ENCODE results near the gene FAM3C.

FAM3C gene

DNA sequence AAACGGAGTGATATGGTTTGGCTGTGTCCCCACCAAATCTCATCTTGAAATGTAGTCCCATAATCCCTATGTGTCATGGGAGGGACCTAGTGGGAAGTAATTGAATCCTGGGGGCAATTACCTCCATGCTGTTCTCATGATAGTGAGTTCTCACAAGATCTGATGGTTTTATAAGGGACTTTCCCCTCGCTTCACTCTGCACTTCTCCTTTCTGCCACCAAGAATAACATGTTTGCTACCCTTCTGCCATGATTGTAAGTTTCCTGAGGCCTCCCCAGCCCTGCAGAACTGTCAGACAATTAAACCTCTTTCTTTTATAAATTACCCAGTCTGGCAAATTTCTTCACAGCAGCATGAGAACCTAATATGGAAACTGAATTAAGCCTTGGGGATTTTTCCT is 19.1 kb downstream of the FAM3C start:
- no peak for DNase-seq

DNA sequence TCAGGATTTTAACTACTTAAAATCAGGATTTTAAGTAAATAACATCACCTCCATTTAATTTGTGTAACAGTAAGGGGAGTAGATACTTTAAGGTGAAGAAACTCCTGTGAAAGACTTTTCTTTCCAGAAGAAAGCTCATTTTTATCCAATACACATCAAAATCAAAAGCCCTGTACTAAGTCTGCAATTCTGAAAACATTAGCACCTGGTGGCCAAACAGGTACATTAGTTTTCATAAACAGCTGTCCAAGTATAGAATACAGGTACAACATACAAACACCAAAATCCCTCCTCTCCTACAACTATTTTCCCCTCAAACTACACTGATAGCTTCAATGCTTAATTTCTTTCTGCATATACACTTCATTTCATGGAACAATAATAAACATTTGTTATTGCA is 22.9 kb downstream of the FAM3C start:
- no peak for DNase-seq

DNA sequence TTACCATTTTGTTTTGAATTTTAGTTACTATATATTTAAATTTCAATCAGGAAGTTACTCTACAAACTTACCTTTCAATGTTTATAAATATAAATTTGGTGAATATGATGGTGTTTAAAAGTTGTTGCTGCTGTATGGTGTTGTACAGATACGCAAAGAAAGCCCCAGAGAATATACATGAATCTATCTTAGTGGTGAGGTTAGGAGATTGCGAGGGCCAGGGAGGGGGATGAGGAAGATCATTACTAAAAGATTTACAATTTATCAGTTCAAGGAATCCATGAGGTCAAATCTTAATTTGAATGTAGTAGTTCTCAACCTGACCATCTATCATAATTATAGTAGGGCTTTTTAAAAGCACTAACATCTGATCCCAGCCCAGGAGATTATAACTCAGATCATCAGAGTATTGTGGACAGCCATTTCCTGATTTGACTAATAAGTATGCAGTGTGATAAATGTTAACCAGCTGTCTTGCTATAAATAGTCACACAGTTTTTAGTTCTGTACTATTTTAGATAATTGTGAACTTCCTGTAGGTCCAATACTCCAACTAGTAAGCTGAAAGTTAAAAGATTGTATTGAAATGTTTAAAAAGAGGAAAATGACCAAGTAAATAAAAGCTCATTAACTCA is 23.6 kb downstream of the FAM3C start:
- peak; percentile 14 for DNase-seq

DNA sequence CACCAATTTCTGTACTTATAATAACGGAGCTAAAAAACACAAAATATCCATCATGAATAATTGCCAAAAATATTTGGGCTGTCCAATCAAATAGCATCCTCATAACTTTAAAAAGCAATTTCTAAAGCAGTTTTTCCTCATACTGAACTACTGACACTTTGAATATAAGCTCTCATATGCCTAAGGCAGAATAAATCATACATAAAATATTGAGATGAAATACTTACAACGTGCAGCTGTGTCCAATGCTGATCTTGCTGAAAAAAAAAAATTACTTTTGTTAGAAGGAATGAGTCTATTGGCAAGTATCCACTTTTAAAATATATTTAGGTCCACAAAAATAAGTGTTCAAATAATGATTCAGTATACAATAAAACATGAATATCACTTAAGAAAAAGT is 24.2 kb downstream of the FAM3C start:
- no peak for DNase-seq

DNA sequence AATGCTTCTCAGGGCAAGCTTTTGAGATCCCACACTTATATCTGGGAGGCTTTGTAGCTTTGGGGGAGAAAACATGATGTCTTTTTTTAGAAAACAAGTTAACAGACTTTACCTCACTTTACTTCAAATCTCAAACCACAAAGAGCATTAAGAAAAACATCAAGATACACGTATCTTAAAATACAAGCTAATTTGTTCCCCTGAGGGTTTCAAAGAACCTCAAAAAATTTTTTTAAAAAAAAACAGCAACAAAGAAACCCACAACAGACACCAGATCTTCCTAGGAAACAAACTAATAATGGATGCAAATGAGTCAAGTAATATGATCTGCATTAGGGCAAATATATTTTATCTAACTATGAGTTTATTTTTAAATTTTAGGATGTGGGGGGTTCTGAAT is 24.7 kb downstream of the FAM3C start:
- no peak for DNase-seq

DNA sequence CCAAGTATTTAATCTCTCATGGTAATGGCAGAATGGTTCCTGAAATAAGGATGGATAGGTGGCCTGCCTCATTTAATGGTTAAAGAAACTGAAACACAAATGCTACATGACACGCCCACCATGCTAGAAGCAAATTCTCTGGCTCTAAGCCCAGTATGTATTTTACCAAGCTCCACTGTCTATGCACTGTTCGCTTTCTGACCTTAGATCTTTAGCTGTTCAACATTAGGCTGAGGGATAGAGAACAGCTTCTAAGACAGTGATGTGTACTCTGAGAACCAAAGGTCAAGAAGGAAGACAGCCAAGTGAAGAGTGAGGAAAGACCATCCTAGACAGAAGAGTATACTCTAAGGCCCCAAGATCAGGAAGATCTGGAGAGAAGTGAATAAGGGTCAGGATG is 26.6 kb downstream of the FAM3C start:
- DNase-seq: no peak

DNA sequence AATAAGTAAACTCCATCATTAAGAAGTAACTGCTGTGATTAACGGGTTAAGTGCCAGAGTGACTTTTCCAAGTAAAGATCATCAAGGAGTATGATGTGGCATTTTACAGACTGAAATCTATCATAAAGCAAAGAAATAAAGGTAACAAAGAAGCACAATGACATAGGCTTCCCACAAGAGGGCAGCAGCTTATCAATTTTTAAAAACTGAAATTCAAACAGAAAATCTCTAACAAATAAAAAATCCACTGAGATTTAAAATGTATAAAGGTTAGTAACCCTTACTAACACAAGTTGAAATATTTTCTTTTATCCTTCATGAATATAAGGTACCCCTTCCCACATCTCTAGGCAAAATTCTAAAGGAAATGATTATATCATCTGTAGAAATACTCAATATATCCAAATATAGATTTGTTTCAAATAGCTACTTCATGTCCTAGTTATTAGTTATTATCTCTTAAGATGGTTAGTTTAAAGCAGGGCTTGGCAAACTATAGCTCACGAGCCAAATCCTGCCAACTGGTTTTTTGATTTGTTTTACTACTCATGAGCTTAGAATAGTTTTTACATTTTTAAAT is 29.2 kb downstream of the FAM3C start:
- peak; percentile 59 for DNase-seq

DNA sequence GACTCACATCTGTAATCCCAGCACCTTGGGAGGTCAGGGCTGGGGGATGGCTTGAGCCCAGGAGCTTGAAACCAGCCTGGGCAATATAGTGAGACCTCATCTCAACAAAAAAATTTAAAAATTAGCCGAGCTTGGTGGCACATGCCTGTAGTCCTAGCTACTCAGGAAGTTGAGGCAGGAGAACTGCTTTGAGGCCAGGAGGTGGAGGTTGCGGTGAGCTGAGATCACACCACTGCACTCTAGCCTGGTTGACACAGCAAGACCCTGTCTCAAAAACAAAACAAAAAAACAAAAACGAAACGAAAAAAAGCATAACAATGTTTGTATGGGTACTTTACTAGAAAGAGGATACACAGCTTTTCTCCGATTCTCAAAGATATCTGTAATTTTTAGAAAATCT is 35.5 kb downstream of the FAM3C start:
- DNase-seq: no peak

DNA sequence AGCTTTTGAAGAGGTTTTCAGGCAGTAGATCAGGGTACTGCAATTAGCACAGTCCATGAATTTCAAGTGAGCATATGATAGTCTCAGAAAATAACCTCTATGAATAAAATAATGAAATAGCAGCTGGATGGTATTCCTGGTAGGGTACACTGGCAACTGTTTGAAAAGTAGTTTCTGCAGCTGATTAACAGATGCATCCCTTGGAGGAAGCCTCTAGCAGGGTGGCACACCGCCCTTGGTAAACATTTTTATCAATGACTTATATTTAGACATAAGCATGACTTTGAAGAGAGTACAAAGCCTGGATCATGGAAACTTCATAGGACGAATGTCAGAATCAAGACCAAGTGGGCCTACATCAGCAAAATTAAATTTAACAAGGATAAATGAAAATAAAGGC is 40.5 kb downstream of the FAM3C start:
- no peak for DNase-seq

DNA sequence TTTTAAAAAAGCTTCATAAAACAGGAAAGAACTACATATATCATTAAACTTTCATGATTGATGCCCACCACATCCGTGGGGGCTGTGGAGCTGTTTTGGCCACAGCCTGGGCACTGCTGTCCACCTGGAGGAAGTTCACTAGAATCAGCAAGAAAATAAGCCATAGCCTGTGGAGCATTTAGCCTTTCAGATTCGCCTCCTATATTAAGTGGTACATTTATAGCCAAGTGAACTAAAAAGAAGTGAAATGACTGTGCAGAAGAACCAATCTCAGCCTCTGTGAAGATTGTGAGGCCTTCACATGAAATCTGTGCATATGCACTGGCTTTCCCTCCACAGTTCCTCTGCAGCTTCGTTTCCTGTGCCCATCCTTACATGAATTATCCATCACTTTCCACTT is 43.8 kb downstream of the FAM3C start:
- no peak for DNase-seq

DNA sequence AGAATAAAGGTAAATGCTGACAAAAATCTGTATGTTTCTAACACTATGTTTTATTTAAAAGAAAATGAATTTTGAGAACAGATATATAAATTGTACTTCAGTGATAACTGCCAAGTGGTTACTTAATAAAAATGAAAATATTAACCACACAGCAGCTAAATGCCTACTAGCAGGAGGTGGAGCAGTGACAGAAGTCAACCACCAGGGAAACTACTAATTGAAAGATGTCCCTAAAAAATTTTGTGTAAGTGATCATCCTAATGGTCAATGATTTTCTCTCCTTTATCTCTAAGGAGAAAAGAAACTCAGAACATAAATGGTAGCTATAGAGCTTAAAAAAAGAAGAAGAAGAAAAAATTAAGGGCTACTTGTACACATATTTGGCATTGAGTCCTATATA is 44.4 kb downstream of the FAM3C start:
- DNase-seq: no peak

DNA sequence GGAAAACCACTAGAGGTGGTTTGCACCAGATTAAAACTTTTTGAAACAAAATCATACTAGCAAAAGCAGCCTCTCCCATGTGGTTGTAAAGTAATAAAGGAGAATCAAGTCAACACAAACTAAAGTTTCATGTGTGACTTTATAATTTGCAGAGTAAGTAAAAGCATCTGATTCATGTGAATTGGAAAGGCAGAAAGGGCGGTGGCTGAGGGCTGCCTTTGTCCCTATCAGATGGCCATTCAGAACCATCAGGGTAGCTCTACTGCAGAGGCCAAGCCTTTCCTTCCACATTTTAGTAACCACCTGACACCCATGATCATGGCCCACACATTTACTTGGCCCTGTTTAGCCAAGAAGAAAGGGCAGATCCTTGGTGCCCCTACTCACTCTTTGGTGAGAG is 51.6 kb downstream of the FAM3C start:
- DNase-seq: no peak

DNA sequence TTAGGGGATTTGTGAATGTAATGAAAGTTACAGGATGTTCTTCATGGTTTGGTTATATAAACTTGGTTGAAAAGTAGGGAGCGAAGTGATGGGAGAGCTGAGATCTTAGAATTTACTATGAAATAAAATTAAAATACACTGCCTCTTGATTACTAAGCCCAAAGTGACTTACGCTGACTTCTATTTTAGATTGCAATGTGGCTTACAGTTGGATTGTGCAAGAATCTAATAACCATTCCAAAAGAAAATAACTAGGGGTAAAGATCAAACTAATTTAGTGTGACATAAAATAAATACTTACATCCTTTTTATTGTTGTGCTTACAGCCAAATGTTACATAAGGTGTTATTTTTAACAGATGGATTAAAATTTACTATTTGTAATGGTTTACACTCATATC is 52.0 kb downstream of the FAM3C start:
- no peak for DNase-seq

DNA sequence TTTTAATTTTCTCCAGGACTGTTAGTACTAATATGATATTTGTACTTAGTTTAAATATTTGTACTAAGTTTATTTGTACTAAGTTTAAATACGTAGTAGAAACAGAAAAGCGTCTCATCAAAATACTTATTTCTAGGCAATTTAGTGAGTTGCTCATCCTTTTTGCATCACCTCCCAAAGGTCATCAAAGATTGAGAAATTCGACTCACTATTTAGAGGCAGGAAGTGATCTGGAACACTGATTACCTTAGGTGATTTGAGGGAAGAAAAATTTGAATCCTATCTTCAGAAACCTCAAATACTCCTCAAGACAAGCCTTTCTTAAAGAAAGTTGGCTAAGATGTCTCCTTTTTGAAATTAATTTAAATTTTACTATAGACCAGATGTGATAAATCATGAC is 52.8 kb downstream of the FAM3C start:
- no peak for DNase-seq

DNA sequence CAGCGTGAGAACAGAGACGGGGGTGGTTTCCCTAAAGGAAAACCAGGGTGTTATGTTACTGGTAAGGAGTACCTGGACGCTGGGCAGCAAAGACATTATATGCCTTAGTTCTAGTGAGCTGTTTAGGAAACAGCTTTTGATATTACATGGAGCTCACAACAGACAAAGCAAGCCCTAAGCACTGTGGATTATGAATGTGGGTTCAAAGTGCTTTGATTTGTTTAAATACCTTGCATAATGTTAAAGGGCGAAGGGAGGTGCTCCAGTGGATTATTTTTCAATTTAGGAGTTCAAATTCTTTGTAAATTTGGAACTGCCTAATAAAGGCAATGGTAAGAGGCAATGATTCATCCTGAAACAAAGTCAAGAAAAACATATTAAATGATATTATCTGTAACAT is 53.5 kb downstream of the FAM3C start:
- DNase-seq: no peak

DNA sequence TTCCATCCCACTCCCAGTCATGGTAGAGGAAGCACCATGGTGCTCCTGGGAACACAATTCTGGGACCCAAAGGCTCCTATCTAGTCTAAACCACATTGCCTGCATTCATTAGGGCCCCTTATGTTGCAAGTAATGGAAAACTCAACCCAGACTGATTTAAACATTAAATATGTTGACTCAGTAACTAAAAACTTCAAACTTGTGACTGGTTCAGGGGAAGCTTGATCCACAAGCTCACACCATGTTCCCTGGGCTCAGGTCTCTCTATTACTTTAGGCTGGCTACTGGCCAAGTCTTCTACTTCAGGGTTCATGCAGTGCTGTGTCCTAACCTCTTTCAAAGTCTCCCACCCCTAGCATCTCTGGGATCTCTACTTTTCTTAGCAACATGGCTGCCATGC is 54.2 kb downstream of the FAM3C start:
- no peak for DNase-seq

DNA sequence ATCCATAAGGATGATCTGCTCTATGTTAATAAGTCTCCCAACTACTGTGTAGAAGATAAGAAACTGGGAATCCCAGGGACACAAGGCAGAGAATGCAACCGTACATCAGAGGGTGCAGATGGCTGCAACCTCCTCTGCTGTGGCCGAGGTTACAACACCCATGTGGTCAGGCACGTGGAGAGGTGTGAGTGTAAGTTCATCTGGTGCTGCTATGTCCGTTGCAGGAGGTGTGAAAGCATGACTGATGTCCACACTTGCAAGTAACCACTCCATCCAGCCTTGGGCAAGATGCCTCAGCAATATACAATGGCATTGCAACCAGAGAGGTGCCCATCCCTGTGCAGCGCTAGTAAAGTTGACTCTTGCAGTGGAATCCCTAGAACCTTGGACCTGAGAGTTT is 57.0 kb downstream of the FAM3C start:
- DNase-seq: no peak

DNA sequence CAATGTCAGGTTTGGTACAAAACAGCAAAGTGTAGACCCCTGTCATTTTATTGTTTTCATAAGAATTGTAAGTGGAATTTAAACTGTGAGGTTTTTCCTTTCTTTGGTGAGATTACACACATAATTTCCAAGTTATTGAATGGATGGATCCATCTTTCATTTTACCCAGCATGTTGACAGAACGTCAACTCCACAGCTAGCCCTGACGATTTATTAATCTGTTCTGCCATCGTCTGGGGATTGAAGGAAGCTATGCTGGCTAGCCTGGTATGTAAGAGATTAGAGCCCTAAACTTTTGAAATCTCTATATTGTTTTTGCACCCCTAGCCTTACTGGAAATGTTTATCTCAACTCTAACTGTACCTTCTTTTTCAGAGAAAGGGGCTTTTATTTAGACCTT is 58.7 kb downstream of the FAM3C start:
- DNase-seq: peak; percentile 20

DNA sequence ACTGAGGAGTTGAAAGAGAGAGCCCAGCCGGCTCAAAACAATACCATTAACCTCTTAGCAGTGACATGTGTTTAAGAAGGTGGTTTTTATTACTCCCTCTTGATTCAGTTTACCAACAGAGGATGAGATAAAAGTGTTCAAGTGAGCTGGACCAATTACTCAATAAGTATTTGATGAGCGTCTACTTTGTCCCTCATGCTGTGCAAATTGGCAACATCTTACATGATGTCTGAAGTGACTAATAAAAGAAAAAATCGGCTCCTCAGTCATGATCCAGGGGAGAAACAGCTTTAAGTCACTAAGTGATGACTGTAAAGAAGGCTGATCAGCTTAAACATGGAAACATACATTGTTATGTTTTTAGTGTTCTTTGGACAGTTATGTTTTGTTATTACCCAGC is 59.5 kb downstream of the FAM3C start:
- no peak for DNase-seq

DNA sequence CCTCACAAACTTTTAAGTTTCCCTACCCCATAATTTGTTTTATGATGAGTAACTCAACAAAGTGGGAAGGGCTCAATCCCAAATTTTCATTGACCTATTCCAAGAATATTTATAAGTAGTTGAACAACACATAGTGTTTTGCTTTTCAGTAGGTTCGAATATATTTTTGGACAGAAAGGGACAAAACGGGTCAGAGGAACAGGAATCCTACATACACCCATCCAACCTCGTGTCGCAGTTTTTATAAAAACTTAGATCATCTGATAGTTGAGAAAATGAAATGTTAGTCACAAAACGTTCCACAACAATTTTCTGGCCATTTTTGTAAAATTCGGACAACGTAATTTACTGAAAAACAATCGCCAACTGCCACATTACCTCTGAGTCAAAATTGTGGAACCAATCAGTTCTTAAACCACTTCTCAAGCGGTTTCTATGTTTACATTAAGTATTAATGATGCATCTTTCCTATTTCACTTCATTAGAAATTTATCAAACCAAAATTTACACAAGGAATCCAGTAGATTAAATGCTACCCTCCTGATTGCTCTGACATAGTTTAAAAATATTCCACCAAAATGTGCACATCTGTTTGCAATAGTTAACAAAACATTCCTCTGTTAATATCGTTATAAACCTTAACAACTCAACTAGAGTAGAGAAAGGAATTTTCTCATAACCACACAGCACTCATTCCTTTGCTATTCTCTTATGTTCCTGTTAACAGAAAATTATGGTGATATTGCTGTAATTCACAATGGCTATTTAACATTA is 61.0 kb downstream of the FAM3C start:
- no peak for DNase-seq

DNA sequence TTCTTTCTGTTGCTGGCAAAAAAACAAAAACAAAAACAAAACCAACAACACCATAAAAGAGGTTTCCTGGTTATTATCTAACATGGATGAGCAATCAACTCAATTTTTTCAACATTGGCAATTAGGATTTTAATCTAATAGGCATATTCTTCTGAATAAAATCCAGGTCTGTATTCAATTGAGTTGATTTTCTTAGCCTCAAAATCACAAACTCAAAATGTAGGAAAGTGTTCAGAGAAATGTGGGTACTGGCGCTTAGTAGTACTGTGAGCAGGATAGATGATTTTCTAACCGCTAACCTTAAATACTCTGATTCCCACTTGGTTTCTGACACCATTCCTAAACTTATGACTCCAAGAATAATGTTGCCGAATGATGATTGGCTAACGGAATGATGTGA is 61.7 kb downstream of the FAM3C start:
- no peak for DNase-seq

DNA sequence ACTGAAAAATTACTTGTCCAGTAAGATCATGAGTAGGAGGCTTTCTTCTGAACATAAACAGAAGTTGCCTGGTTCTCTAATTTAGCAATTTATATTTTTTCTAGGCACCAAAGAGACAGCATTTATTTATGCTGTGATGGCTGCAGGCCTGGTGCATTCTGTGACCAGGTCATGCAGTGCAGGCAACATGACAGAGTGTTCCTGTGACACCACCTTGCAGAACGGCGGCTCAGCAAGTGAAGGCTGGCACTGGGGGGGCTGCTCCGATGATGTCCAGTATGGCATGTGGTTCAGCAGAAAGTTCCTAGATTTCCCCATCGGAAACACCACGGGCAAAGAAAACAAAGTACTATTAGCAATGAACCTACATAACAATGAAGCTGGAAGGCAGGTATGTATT is 64.5 kb downstream of the FAM3C start:
- no peak for DNase-seq

DNA sequence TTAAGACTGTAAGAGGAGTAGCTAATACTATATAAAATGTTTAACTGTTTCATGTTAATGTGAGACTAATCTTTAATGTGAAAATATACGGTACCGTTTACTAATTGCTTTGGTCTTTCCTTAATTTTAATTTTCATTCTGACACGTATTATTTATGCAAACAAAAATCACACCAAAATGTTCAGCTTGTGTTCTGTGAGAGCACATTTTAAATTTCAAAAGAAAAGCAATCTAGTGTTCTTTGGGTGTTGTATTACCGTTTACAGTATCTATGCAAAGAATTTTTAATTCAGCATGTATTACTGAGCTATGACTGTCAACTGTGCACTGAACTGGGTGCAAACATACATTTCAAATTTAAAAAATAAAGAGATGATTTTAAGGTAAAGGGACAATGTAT is 65.1 kb downstream of the FAM3C start:
- no peak for DNase-seq

DNA sequence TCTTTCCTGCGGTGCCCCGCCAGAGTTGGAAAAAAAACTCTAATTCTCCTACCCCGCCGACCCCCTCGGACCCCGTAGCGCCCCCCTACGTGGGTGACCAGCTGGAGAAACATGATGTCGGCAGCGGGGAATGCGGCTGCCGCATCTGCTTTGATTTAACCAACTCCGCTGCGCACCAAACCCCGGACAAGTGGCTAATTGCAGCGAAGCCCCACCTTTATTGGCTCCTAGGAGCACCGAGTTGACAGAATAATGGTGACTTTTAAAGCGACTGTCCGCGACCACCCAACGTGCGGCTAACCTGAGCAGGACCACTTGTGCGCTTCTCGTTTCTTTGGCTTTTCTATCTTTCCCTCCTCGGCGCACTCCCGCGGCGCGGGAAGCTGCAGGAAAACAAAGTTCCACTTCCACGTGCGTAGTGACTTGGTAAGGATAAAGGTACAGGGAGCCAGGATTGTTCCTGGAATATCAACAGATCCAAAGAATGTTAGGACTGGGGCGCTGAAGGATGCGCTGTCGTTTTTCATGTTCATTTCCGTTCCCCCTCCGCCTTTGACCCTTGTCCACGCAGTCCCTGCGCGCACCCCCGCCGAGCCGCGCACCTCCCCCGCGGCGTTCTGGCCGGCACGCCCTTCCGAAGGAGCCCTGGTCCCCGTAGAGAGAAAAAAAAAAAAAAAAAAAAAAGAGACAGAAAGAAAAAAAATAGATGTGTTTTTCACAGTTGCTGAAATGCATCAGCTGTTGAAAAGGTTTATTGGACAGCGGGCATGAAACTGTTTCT is 65.9 kb downstream of the FAM3C start:
- DNase-seq: no peak
